ENCODE results near the gene TMEM184B. TPM values are rescaled to one million over a fixed set of nuclear protein-coding genes. Genes with fewer than 3 reads are reported as not detected.

TMEM184B gene
- polyA plus RNA-seq, 1 experiment = 75.5 TPM

DNA sequence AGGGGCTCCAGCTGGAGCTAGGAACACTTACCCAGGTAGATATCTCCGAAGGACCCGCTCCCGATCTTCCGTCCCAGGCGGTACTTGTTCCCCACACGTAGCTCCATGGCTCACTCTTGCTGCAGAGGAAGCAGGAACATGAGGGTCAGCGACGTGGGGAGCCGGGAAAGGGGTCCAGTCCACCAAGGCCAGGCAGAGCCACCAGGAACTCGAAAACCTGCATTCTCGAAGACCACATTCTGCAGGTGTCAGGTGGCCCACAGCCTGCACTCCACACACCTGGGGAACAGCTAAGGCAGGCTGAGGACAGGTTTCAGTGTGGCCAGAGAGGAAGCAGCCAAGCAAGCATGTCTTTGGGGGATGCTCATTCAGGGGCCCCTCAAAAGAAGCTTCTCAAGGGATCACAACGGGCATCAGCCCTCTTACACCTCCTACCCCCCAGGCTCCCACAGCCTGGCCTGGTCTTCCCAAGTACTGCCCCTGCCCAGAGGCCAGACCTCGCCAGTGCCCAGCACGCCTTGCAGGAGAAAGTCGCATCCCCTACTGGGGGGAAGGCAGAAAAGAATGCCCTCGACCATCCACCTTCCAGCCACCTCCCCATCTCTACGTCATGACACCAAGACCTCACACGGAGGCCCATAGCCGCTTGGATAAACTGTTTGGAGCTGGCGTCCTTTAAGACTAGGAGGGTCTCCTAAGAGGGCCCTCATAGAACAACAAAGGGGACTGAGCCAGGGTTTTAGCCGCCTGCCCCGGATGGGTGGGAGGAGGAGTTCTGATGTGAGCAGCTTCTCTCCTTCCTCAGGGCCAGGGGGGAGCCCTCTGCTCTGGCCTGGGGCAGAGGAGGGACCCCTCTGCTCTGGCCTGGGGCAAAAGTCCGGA, 41.5 kb upstream of the TMEM184B start:
- Histone ChIP-seq H3K27me3 (ENCODE audit: control insufficient read depth, insufficient read depth, low read length) (no peaks in the 10 kb centered on the region), H3K36me3 (ENCODE audit: control insufficient read depth, insufficient read depth, low read length) (peaks cover 20% of the 10 kb centered on the region), H3K4me3 (ENCODE audit: low read depth, low read length) (peak overlapping the region; percentile 84)
- ChIA-PET CTCF (interaction anchor here (0.7 to 2.0 kb wide), 3 partner anchors 16 to 200 kb away, joined by 3 to 9 read pairs (median 5); no protein-coding TSS in a partner anchor), POLR2A (no interaction called here)
- DNase-seq (ENCODE audit: low read depth) = no peak
- TF ChIP-seq, protein P1, sequence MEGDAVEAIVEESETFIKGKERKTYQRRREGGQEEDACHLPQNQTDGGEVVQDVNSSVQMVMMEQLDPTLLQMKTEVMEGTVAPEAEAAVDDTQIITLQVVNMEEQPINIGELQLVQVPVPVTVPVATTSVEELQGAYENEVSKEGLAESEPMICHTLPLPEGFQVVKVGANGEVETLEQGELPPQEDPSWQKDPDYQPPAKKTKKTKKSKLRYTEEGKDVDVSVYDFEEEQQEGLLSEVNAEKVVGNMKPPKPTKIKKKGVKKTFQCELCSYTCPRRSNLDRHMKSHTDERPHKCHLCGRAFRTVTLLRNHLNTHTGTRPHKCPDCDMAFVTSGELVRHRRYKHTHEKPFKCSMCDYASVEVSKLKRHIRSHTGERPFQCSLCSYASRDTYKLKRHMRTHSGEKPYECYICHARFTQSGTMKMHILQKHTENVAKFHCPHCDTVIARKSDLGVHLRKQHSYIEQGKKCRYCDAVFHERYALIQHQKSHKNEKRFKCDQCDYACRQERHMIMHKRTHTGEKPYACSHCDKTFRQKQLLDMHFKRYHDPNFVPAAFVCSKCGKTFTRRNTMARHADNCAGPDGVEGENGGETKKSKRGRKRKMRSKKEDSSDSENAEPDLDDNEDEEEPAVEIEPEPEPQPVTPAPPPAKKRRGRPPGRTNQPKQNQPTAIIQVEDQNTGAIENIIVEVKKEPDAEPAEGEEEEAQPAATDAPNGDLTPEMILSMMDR (IDR thresholded peaks at IDR 0.05; ENCODE audit: insufficient read depth, low read depth, low read length) = 0 out of 2 replicates have a peak, but pooled peaks have one; percentile 11

DNA sequence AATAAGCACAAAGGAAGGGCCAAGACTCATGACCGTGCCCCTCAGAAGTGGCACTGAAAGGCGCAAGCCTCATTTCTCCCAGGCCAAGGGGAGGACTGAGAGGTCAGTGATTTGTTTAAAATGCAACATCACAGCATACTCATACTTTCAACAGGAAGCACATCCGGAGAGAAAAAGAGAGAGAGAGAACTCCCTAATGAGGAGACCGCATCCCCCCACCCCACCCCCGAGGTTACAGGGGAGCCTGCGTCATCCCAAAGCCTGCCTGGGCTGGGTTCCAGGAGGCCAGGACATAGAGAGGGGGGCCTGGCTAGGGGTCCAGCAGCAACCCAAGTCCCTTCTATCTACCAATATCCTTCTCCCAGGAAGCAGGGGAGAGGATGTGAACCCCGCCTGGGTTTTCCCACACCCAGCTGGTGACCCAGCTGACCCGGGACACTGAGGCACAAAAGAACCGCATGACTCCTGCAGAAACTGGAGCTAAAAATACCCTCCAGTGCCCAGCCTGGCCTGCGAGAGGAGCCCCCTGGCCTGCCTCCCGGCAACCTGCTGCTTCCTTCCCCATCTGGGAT, 40.7 kb upstream of the TMEM184B start:
- Histone ChIP-seq H3K4me3 (ENCODE audit: low read depth, low read length) (peak overlapping the region; percentile 84), H3K36me3 (ENCODE audit: control insufficient read depth, insufficient read depth, low read length) (peaks cover 26% of the 10 kb centered on the region), H3K27me3 (ENCODE audit: control insufficient read depth, insufficient read depth, low read length) (no peaks in the 10 kb centered on the region)
- peak; percentile 59 for DNase-seq (ENCODE audit: low read depth)
- CTCF ChIA-PET = interaction anchor here (1.3 to 2.0 kb wide), 2 partner anchors 15 to 199 kb away, joined by 5 to 9 read pairs; no protein-coding TSS in a partner anchor
- TF ChIP-seq, protein P1 (IDR thresholded peaks at IDR 0.05; ENCODE audit: insufficient read depth, low read depth, low read length) = no peak
- POLR2A ChIA-PET = no interaction called here

DNA sequence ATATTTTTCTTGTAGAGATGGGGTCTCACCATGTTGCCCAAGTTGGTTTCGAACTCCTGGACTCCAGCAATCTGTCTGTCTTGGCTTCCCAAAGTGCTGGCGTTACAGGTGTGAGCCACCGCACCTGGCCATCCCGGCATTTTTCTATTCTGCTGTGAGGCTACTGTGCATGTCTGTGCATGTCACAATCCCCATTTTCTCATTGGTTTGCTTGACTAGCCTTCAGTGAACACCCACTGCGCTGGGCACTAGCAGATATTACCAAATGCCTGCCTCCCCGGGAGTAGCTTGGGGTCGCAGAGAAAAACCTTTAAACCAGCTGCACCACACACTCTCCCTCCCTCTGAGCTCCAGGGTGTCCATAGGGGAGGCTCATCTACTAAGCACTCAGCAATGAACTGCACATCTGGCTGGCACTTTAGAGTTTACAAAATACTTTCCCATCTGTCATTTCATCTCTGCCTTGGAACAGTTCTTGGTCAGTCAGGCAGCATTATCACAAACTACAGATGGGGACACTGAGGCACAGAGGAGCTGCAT, 39.5 kb upstream of the TMEM184B start:
- TF ChIP-seq, protein P1 (IDR thresholded peaks at IDR 0.05; ENCODE audit: insufficient read depth, low read depth, low read length) = no peak
- CTCF ChIA-PET = interaction anchor here (1.7 kb wide), 1 partner anchor 17 kb away, joined by 4 read pairs; no protein-coding TSS in a partner anchor
- H3K36me3 ChIP-seq (ENCODE audit: control insufficient read depth, insufficient read depth, low read length) = peaks cover 32% of the 10 kb centered on the region
- POLR2A ChIA-PET = no interaction called here
- no peaks in the 10 kb centered on the region for H3K27me3 ChIP-seq (ENCODE audit: control insufficient read depth, insufficient read depth, low read length)
- DNase-seq (ENCODE audit: low read depth) = no peak
- no peak overlapping the region for H3K4me3 ChIP-seq (ENCODE audit: low read depth, low read length)

DNA sequence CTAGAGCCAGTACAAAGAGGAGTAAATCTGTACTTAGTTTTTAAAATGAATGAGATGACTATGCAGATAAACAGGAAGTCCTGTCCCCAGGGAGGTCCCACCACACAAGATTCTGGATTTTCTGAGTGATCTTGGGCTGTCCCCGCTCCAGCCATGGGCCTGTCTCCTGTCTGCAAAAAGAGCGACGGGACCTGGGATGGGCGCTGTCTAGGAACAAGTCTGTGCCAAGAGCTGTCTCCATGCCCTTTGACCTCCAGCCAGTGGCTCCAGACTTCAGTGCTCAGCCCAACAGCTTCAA, 38.5 kb upstream of the TMEM184B start:
- CTCF ChIA-PET = interaction anchor here (1.7 kb wide), 1 partner anchor 16 kb away, joined by 4 read pairs; no protein-coding TSS in a partner anchor
- TF ChIP-seq, protein P1 (IDR thresholded peaks at IDR 0.05; ENCODE audit: insufficient read depth, low read depth, low read length) = no peak
- POLR2A ChIA-PET = no interaction called here
- peaks cover 32% of the 10 kb centered on the region for H3K36me3 ChIP-seq (ENCODE audit: control insufficient read depth, insufficient read depth, low read length)
- DNase-seq (ENCODE audit: low read depth) = no peak
- no peak overlapping the region for H3K4me3 ChIP-seq (ENCODE audit: low read depth, low read length)
- no peaks in the 10 kb centered on the region for H3K27me3 ChIP-seq (ENCODE audit: control insufficient read depth, insufficient read depth, low read length)
